CD4-positive, alpha-beta T cell treated with Interleukin-17A for 1 hour (primary cell): ENCODE data around the gene GLRA3.

ENCODE experiments used
- DNase-seq: peaks from one replicate; pipeline ENCODE4 v3.0.0-alpha.2; 2020

GLRA3 gene

GRCh38 chr4:174591243-174592021 lies 237.6 kb downstream of the GLRA3 start:
- DNase-seq: peak; percentile 44

GRCh38 chr4:174590336-174590735 lies 238.7 kb downstream of the GLRA3 start:
- DNase-seq: no peak
